SH-SY5Y (cell line): Measurements from ENCODE around the gene TXK.

ENCODE experiments used
- GATA2 ChIP-seq: IDR thresholded peaks from 2 replicates; pipeline ENCODE4 v1.6.1; 2011; ENCODE audit warnings: mild to moderate bottlenecking, low read depth, low read length
- GATA3 ChIP-seq: IDR thresholded peaks from 2 replicates; pipeline ENCODE4 v1.6.1; 2011; ENCODE audit warnings: low read depth, mild to moderate bottlenecking, low read length, moderate library complexity

- TF ChIP-seq GATA2: no peak
- TF ChIP-seq GATA3: no peak
Observed at GRCh38 chr4:48049483-48049882, 84.6 kb downstream of the TXK start.
